ENCODE measurements around the gene TAF3.
A peak's percentile ranks its signal among the peaks of the same experiment; 100 is the strongest.
"Not testable (repeated sequence)": the region's sequence is repeated elsewhere in the genome, so short reads cannot be mapped to it uniquely, and the experiment has no call there.

TAF3 gene, protein sequence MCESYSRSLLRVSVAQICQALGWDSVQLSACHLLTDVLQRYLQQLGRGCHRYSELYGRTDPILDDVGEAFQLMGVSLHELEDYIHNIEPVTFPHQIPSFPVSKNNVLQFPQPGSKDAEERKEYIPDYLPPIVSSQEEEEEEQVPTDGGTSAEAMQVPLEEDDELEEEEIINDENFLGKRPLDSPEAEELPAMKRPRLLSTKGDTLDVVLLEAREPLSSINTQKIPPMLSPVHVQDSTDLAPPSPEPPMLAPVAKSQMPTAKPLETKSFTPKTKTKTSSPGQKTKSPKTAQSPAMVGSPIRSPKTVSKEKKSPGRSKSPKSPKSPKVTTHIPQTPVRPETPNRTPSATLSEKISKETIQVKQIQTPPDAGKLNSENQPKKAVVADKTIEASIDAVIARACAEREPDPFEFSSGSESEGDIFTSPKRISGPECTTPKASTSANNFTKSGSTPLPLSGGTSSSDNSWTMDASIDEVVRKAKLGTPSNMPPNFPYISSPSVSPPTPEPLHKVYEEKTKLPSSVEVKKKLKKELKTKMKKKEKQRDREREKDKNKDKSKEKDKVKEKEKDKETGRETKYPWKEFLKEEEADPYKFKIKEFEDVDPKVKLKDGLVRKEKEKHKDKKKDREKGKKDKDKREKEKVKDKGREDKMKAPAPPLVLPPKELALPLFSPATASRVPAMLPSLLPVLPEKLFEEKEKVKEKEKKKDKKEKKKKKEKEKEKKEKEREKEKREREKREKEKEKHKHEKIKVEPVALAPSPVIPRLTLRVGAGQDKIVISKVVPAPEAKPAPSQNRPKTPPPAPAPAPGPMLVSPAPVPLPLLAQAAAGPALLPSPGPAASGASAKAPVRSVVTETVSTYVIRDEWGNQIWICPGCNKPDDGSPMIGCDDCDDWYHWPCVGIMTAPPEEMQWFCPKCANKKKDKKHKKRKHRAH

DNA sequence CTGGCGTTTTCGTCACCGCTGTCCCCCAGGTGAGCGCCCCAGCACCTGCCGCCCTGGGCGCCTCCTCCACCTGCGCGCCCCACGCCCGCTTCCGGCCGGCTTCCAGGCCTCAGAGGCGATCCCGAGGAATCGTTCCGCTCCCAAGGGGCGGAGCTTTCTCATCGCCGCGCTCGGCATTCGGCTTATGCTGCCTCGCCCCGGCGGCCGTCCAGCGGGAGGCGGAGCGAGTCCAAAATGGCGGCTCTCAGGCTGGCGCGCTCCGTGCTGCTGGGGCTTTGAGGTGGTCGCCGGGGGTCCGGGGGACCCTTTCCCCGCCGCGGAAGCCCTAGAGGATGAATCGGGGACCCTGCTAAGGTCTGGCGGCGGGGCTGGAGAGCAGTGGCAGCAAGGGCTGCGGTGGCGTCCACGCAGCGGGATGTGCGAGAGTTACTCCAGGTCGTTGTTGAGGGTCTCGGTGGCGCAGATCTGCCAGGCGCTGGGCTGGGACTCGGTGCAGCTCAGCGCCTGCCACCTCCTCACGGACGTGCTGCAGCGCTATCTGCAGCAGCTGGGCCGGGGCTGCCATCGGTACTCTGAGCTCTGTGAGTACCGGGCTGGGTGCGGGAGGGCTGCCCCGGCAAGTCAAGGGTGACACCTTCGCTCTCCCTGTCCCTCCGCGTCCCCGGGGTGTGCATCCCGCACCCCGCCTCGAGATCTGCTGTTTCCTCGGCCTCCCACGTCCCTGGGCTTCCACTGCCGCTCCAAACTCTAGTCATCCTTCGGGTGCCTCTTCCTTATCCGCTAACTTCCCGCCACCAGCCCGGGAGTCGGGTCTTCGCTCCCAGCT, at the start of gene TAF3:
Gene TAF3 (plus strand): TSS at position 211 of the 826 bp plus-strand sequence. CDS start 205 bp downstream, at position 416.
- peak within 1 kb of the TSS; percentile 95 for H3K4me3 ChIP-seq (ENCODE audit: low read length)
- TF ChIP-seq, protein P1, sequence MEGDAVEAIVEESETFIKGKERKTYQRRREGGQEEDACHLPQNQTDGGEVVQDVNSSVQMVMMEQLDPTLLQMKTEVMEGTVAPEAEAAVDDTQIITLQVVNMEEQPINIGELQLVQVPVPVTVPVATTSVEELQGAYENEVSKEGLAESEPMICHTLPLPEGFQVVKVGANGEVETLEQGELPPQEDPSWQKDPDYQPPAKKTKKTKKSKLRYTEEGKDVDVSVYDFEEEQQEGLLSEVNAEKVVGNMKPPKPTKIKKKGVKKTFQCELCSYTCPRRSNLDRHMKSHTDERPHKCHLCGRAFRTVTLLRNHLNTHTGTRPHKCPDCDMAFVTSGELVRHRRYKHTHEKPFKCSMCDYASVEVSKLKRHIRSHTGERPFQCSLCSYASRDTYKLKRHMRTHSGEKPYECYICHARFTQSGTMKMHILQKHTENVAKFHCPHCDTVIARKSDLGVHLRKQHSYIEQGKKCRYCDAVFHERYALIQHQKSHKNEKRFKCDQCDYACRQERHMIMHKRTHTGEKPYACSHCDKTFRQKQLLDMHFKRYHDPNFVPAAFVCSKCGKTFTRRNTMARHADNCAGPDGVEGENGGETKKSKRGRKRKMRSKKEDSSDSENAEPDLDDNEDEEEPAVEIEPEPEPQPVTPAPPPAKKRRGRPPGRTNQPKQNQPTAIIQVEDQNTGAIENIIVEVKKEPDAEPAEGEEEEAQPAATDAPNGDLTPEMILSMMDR (conservative IDR thresholded peaks at IDR 0.05; ENCODE audit: low read depth, low read length): no peak
- peak; percentile 42 for DNase-seq (ENCODE audit: low read depth)

- no peak for DNase-seq (ENCODE audit: low read depth)
- TF ChIP-seq, protein P1 (conservative IDR thresholded peaks at IDR 0.05; ENCODE audit: low read depth, low read length): no peak
- no peak overlapping the region for H3K4me3 ChIP-seq (ENCODE audit: low read length)
Measured at GRCh38 chr10:7773845-7774801, 44.2 kb upstream of the TAF3 start.

- TF ChIP-seq, protein P1 (conservative IDR thresholded peaks at IDR 0.05; ENCODE audit: low read depth, low read length): no peak
- no peak overlapping the region for H3K4me3 ChIP-seq (ENCODE audit: low read length)
- no peak for DNase-seq (ENCODE audit: low read depth)
Measured at GRCh38 chr10:7776777-7777176, 41.5 kb upstream of the TAF3 start.

DNA sequence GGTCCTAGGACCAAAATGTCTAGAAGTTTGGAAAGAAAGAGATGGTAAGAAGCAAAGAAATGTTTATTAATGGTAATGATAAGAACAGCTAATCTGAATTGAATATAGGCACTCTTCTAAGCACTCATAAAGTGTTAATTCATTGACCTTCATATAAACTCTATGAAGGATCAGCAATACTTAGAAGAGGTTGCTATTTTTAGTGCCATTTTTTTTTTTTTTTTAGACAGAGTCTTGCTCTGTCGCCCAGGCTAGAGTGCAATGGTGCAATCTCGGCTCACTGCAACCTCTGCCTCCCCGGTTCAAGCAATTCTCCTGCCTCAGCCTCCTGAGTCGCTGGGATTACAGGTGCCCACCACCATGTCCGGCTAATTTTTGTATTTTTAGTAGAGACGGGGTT, 36.1 kb upstream of the TAF3 start:
- not testable (repeated sequence) for DNase-seq (ENCODE audit: low read depth); H3K4me3 ChIP-seq (ENCODE audit: low read length)

- DNase-seq (ENCODE audit: low read depth): no peak
- TF ChIP-seq, protein P1 (conservative IDR thresholded peaks at IDR 0.05; ENCODE audit: low read depth, low read length): no peak
- peak overlapping the region; percentile 98 for H3K4me3 ChIP-seq (ENCODE audit: low read length)
Measured at GRCh38 chr10:7786430-7786829, 31.9 kb upstream of the TAF3 start.

- DNase-seq (ENCODE audit: low read depth): no peak
- H3K4me3 ChIP-seq (ENCODE audit: low read length): peak overlapping the region; percentile 98
- TF ChIP-seq, protein P1 (conservative IDR thresholded peaks at IDR 0.05; ENCODE audit: low read depth, low read length): no peak
Measured at GRCh38 chr10:7787150-7787856, 31.0 kb upstream of the TAF3 start.

Data from retinal pigment epithelial cell (primary cell).